Brain microvascular endothelial cell (primary cell): ENCODE measurements around the gene POLR1A.

Experiments
- DNase-seq: peaks from one replicate; pipeline ENCODE4 v3.0.0-alpha.2; 2020
- H3K27ac ChIP-seq: fragments of 250-450 bp; sonication (Bioruptor Pico); 2 replicates; pipeline ENCODE4 v1.5.1; 2020; ENCODE audit warnings: mild to moderate bottlenecking, moderate library complexity
- H3K27me3 ChIP-seq: fragments of 250-450 bp; sonication (Bioruptor Pico); replicated peaks from 2 replicates; pipeline ENCODE4 v1.5.1; 2020; ENCODE audit warnings: mild to moderate bottlenecking
- H3K36me3 ChIP-seq: fragments of 250-450 bp; sonication (Bioruptor Pico); replicated peaks from 2 replicates; pipeline ENCODE4 v1.5.1; 2020; ENCODE audit warnings: mild to moderate bottlenecking
- H3K4me3 ChIP-seq: 2 replicates; pipeline ENCODE4 v1.5.1; 2011; ENCODE audit warnings: low read depth, mild to moderate bottlenecking, control low read depth, low read length, moderate library complexity
- CTCF ChIP-seq: IDR thresholded peaks from 2 replicates; pipeline ENCODE4 v1.5.1; 2011; ENCODE audit warnings: low read depth, mild to moderate bottlenecking, moderate library complexity, low read length, control low read depth, inconsistent platforms; ENCODE audit errors: missing control alignments
- in situ Hi-C: cut with HindIII; loops from 2 replicates; pipeline ENCODE4 v1.10.0; 2017; ENCODE audit warnings: low sequenced_read_pairs, low pct_ligation_motif_present

The POLR1A gene

GRCh38 chr2:86135653-86136052, 30.0 kb upstream of the POLR1A start:
- H3K27ac ChIP-seq = no peak overlapping the region
- H3K36me3 ChIP-seq = peaks cover 89% of the 10 kb centered on the region
- no peak for DNase-seq
- no peak for TF ChIP-seq CTCF
- no peaks in the 10 kb centered on the region for H3K27me3 ChIP-seq
- in situ Hi-C loops = no loop called here
- H3K4me3 ChIP-seq = no peak overlapping the region

- Histone ChIP-seq H3K36me3 (peaks cover 90% of the 10 kb centered on the region), H3K27me3 (no peaks in the 10 kb centered on the region), H3K27ac (no peak overlapping the region), H3K4me3 (no peak overlapping the region)
- TF ChIP-seq CTCF = no peak
- in situ Hi-C loops = no loop called here
- DNase-seq = no peak
These were observed 29.0 kb upstream of the POLR1A start for GRCh38 chr2:86134709-86135108.

- Histone ChIP-seq H3K4me3 (no peak overlapping the region), H3K27me3 (no peaks in the 10 kb centered on the region), H3K27ac (no peak overlapping the region), H3K36me3 (peaks cover 89% of the 10 kb centered on the region)
- no peak for TF ChIP-seq CTCF
- DNase-seq = no peak
- in situ Hi-C loops = no loop called here
These were observed 19.0 kb upstream of the POLR1A start for GRCh38 chr2:86124683-86125082.

GRCh38 chr2:86123328-86123925, 17.7 kb upstream of the POLR1A start:
- no peak overlapping the region for H3K4me3 ChIP-seq
- no peak overlapping the region for H3K27ac ChIP-seq
- in situ Hi-C loops = no loop called here
- H3K36me3 ChIP-seq = peaks cover 90% of the 10 kb centered on the region
- no peak for TF ChIP-seq CTCF
- no peak for DNase-seq
- no peaks in the 10 kb centered on the region for H3K27me3 ChIP-seq

- H3K36me3 ChIP-seq = peaks cover 79% of the 10 kb centered on the region
- H3K27me3 ChIP-seq = no peaks in the 10 kb centered on the region
- no peak for TF ChIP-seq CTCF
- no peak overlapping the region for H3K4me3 ChIP-seq
- DNase-seq = no peak
- no peak overlapping the region for H3K27ac ChIP-seq
- in situ Hi-C loops = no loop called here
These were observed 12.4 kb upstream of the POLR1A start for GRCh38 chr2:86118130-86118529.

GRCh38 chr2:86107031-86107430, 1.3 kb upstream of the POLR1A start:
- DNase-seq = no peak
- in situ Hi-C loops = no loop called here
- no peak for TF ChIP-seq CTCF
- H3K4me3 ChIP-seq = peak overlapping the region; percentile 70
- H3K36me3 ChIP-seq = peaks cover 15% of the 10 kb centered on the region
- H3K27me3 ChIP-seq = no peaks in the 10 kb centered on the region
- H3K27ac ChIP-seq = no peak overlapping the region
